PC-3 (cell line): ENCODE results near the gene OR5H14.

Source experiments
- CTCF ChIP-seq: fragments of 300-600 bp; sonication (generic); conservative IDR thresholded peaks from 2 replicates; pipeline ENCODE4 v1.5.1; 2017; ENCODE audit warnings: antibody characterized with exemption, low read depth, mild to moderate bottlenecking, low read length
- EZH2phosphoT487 ChIP-seq: fragments of 300-600 bp; sonication (generic); IDR thresholded peaks from 2 replicates; pipeline ENCODE4 v1.6.1; 2018; ENCODE audit warnings: mild to moderate bottlenecking, antibody characterized with exemption, low read length, borderline replicate concordance

DNA sequence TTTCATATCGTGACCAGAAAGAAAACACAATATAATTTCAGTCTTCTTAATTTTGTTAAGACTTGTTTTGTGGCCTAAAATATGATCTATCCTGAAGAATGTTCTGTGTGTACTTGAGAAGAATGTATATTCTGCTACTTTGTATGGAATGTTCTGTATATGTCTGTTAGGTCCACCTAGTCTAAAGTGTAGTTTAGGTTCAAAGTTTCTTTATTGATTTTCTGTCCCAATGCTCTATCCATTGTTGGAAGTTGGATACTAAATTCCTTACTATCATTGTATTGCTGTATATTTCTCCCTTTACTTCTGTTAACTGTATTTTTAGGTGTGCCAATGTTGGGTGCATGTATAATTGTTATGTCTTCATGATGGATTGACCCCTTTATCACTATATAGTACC is 39.1 kb upstream of the OR5H14 start:
- TF ChIP-seq CTCF (no peak), EZH2phosphoT487 (no peak)
